IMR-90 (cell line): ENCODE results near the gene SPARC. TPM values are rescaled to one million over a fixed set of nuclear protein-coding genes. Genes with fewer than 3 reads are reported as not detected.
A peak's percentile ranks its signal among the peaks of the same experiment; 100 is the strongest.

Experiments
- BHLHE40 ChIP-seq: fragments of 150-350 bp; IDR thresholded peaks from 2 replicates; pipeline ENCODE4 v1.6.1; 2016; ENCODE audit warnings: mild to moderate bottlenecking, low read depth, low read length
- CEBPB ChIP-seq: IDR thresholded peaks from 2 replicates; pipeline ENCODE4 v1.6.1; 2012; ENCODE audit warnings: low read depth, low read length, improper control_type of control experiment
- SMC3 ChIP-seq: fragments of 150-350 bp; IDR thresholded peaks from 2 replicates; pipeline ENCODE4 v1.6.1; 2016; ENCODE audit warnings: low read depth, mild to moderate bottlenecking, antibody characterized with exemption, low read length, moderate library complexity
- polyA plus RNA-seq, 3 experiments: library from polyadenylated mRNA; depleted of rRNA; stranded (reverse); fragments of >200 nt; gene quantifications; 2 replicates each; pipeline ENCODE4 v1.2.3, GENCODE V29; 2012; ENCODE audit warnings: low replicate concordance in 1 of 3
- total RNA-seq: library from RNA; depleted of rRNA; stranded (reverse); fragments of >200 nt; gene quantifications from 2 replicates; pipeline ENCODE4 v1.2.3, GENCODE V29; 2012

The SPARC gene
- total and polyA plus RNA-seq, 2 of the 4 experiments (the other 2 are of a cell fraction), result 1,186 to 4,692 TPM

- no peak for TF ChIP-seq CEBPB
- no peak for TF ChIP-seq BHLHE40
- 0 out of 2 replicates have a peak, but pooled peaks have one; percentile 3 for TF ChIP-seq SMC3
These were observed 704 bp downstream of the SPARC start (continued) for GRCh38 chr5:151685749-151686673.
